Ovary (tissue), 9 donors: ENCODE results near the gene CACHD1. TPM values are rescaled to one million over a fixed set of nuclear protein-coding genes. Genes with fewer than 3 reads are reported as not detected.

Experiments
- DNase-seq, 5 donors: peaks; one replicate each; pipeline ENCODE4 v3.0.0-alpha.2; 2019 to 2020
- H3K27ac ChIP-seq, 2 donors: fragments of 200-600 bp; one replicate each; pipeline versions ENCODE4 v1.5.1 to v1.8.0; 2019 to 2022
- H3K27me3 ChIP-seq: fragments of 200-600 bp; one replicate; pipeline ENCODE4 v1.8.0; 2022
- H3K36me3 ChIP-seq: fragments of 200-600 bp; sonication (generic); one replicate; pipeline ENCODE4 v1.5.1; 2019
- H3K4me1 ChIP-seq: one replicate; pipeline ENCODE4 v1.8.1; 2013; ENCODE audit warnings: mild to moderate bottlenecking, moderate library complexity; ENCODE audit not compliant: insufficient read depth
- H3K4me3 ChIP-seq: fragments of 200-600 bp; sonication (generic); one replicate; pipeline ENCODE4 v1.5.1; 2017
- H3K9me3 ChIP-seq, 2 donors: fragments of 200-600 bp in 1 of 2; sonication (generic) in 1 of 2; one replicate each; pipeline versions ENCODE4 v1.5.1 to v1.8.1; 2013 to 2019; ENCODE audit warnings: mild to moderate bottlenecking in 1 of 2, moderate library complexity in 1 of 2
- CTCF ChIP-seq, 3 donors: fragments of 450-650 bp in 2 of 3; fragments of 200-600 bp in 1 of 3; IDR thresholded peaks; one replicate each; pipeline versions ENCODE4 v1.5.1 to v1.8.0; 2016 to 2022; ENCODE audit warnings: antibody characterized with exemption in 3 of 3, mild to moderate bottlenecking in 1 of 3
- EP300 ChIP-seq: sonication (generic); formaldehyde crosslinking; IDR thresholded peaks from one replicate; pipeline ENCODE4 v1.6.1; 2017; ENCODE audit warnings: antibody characterized with exemption
- POLR2A ChIP-seq: fragments of 450-650 bp; IDR thresholded peaks from one replicate; pipeline ENCODE4 v1.6.1; 2017; ENCODE audit warnings: antibody characterized with exemption, mild to moderate bottlenecking, moderate library complexity
- WGBS, 3 donors: extraction: QIAGEN DNeasy Blood & Tissue Kit in 1 of 3; methylation state at CpG; one replicate each; pipeline versions ENCODE4 v1.1.5 to v1.1.7; 2013 to 2017; 5-methylcytosine and 5-hydroxymethylcytosine counted together
- intact Hi-C, 4 donors: fragments of 100-400 bp; cut with DNase I; formaldehyde crosslinking; loops; one replicate each; pipeline versions ENCODE4 v1.11.0 to v1.15.1; 2022 to 2023
- polyA plus RNA-seq, 2 donors: library from polyadenylated mRNA; stranded (reverse); fragments of 200-250 nt in 1 of 2; fragments of 350-450 nt in 1 of 2; fragmentation: Illumina TruSeq in 1 of 2; extraction: RNeasy Lipid Tissue Mini Kit (QIAGEN cat#74804) in 1 of 2; gene quantifications; one replicate each; pipeline ENCODE4 v1.2.3, GENCODE V29; 2013 to 2014
- total RNA-seq, 7 donors: library from RNA; depleted of rRNA in 2 of 7; stranded (reverse); fragments of >200 nt in 2 of 7; fragmentation: NEBNext Ultra II Directional in 3 of 7; extraction: Animal tissue kit (Norgen Biotek cat#: 25700) in 3 of 7; gene quantifications; one replicate each; pipeline versions ENCODE4 v1.1.0 to v1.2.4, GENCODE V29; 2016 to 2023
- donor health status: DM: no; HTN: no; CAD: no; lungs with moderate emphysema.
- donor health status: DM: no; HTN: no; CAD: no.
- donor health status: Bipolar disorder and iron deficiency.
- donor health status: DM: yes; HTN: yes; CAD: no.
- donor health status: DM: no; HTN: no; CAD: no.
- donor health status: DM: yes; HTN: yes; CAD: no.

The CACHD1 gene
- total and polyA plus RNA-seq, 9 donors = 17.0 to 33.1 (median 23.2) TPM

GRCh38 chr1:64711266-64711665 is 241.3 kb downstream of the CACHD1 start:
- TF ChIP-seq POLR2A (no peak), CTCF (IDR thresholded peaks at IDR 0.05) (no peak), EP300 (no peak)
- 26 to 45% (median 35%) methylated on average over 1 of the region's 1 CpG for WGBS, 3 donors
- no peak overlapping the region for H3K4me3 ChIP-seq
- no peaks in the 10 kb centered on the region for H3K27me3 ChIP-seq
- no peaks in the 10 kb centered on the region for H3K4me1 ChIP-seq
- intact Hi-C loops = no loop called here
- no peaks in the 10 kb centered on the region for H3K36me3 ChIP-seq
- H3K9me3 ChIP-seq = no peaks in the 10 kb centered on the region
- no peak for DNase-seq
- no peak overlapping the region for H3K27ac ChIP-seq

- no peak for DNase-seq
- Histone ChIP-seq H3K36me3 (no peaks in the 10 kb centered on the region), H3K9me3 (no peaks in the 10 kb centered on the region), H3K4me1 (no peaks in the 10 kb centered on the region), H3K27ac (no peak overlapping the region), H3K4me3 (no peak overlapping the region), H3K27me3 (no peaks in the 10 kb centered on the region)
- TF ChIP-seq EP300 = no peak
- no peak for TF ChIP-seq CTCF (IDR thresholded peaks at IDR 0.05)
- TF ChIP-seq POLR2A = no peak
- 76 to 83% (median 82%) methylated on average over 2 of the region's 2 CpGs for WGBS, 3 donors
- intact Hi-C loops = no loop called here
Measured at GRCh38 chr1:64712049-64712448, 242.1 kb downstream of the CACHD1 start.

GRCh38 chr1:64715186-64715585 is 245.3 kb downstream of the CACHD1 start:
- TF ChIP-seq EP300 = no peak
- no peak for TF ChIP-seq CTCF (IDR thresholded peaks at IDR 0.05)
- TF ChIP-seq POLR2A = no peak
- intact Hi-C loops = no loop called here
- Histone ChIP-seq H3K27me3 (no peaks in the 10 kb centered on the region), H3K36me3 (no peaks in the 10 kb centered on the region), H3K4me3 (no peak overlapping the region), H3K9me3 (no peaks in the 10 kb centered on the region), H3K4me1 (no peaks in the 10 kb centered on the region), H3K27ac (no peak overlapping the region)
- DNase-seq = no peak
- WGBS, 3 donors = 50 to 67% (median 53%) methylated on average over 2 of the region's 2 CpGs

GRCh38 chr1:64721135-64721534 is 251.2 kb downstream of the CACHD1 start:
- intact Hi-C loops = no loop called here
- Histone ChIP-seq H3K9me3 (no peaks in the 10 kb centered on the region), H3K4me3 (no peak overlapping the region), H3K27me3 (no peaks in the 10 kb centered on the region), H3K4me1 (no peaks in the 10 kb centered on the region), H3K36me3 (no peaks in the 10 kb centered on the region), H3K27ac (no peak overlapping the region)
- no peak for DNase-seq
- 50 to 62% (median 52%) methylated on average over 2 of the region's 2 CpGs for WGBS, 3 donors
- no peak for TF ChIP-seq EP300
- no peak for TF ChIP-seq POLR2A
- no peak for TF ChIP-seq CTCF (IDR thresholded peaks at IDR 0.05)
